Measurements from ENCODE around the gene MAML3. TPM values are rescaled to one million over a fixed set of nuclear protein-coding genes. Genes with fewer than 3 reads are reported as not detected.

MAML3 gene
- total RNA-seq, 1 experiment from 2014 or later = 20.8 TPM

DNA sequence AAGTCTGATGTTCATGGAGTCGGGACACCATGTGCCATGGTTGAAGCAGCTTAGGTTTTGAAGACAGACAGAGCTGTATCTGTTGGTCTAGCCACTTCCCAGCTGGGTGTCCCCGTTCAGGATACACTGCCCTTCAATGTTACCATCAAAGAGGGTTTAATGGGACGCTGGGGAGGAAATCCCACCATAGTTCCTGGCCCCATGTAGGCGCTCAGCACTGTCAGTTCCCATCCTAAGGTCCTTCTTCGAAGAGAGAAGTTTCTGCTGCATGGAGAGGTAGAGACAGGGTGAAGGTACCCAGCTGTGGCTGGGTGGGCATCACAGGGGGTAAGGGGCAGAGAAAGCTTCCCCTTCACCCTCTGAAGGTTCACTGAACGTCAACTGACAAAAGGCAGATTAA lies 484.6 kb downstream of the MAML3 start:
- Histone ChIP-seq H3K4me1 (ENCODE audit: low read length) (peaks cover 25% of the 10 kb centered on the region), H3K9me2 (replicated peaks; ENCODE audit: insufficient read depth, low read length) (no peaks in the 10 kb centered on the region), H3K4me2 (ENCODE audit: low read depth, low read length, poor library complexity, severe bottlenecking) (no peak overlapping the region), H3K79me2 (ENCODE audit: low read length) (peaks cover 55% of the 10 kb centered on the region), H3K9me3 (ENCODE audit: low read length) (no peaks in the 10 kb centered on the region), H2AFZ (ENCODE audit: low read length) (no peak overlapping the region), H3K36me3 (ENCODE audit: insufficient read depth, low read length) (no peaks in the 10 kb centered on the region), H4K20me1 (ENCODE audit: insufficient read depth, low read depth, low read length) (no peaks in the 10 kb centered on the region), H3K27me3 (ENCODE audit: low read length) (no peaks in the 10 kb centered on the region), H3K9ac (ENCODE audit: low read length) (no peak overlapping the region), H3K4me3 (ENCODE audit: low read length) (no peak overlapping the region), H3K27ac (ENCODE audit: low read length) (no peak overlapping the region)
- no peak for DNase-seq

- Histone ChIP-seq H3K27ac (ENCODE audit: low read length) (no peak overlapping the region), H4K20me1 (ENCODE audit: insufficient read depth, low read depth, low read length) (no peaks in the 10 kb centered on the region), H3K4me3 (ENCODE audit: low read length) (no peak overlapping the region), H3K79me2 (ENCODE audit: low read length) (peaks cover 55% of the 10 kb centered on the region), H3K9me2 (replicated peaks; ENCODE audit: insufficient read depth, low read length) (no peaks in the 10 kb centered on the region), H3K4me1 (ENCODE audit: low read length) (peaks cover 25% of the 10 kb centered on the region), H3K9ac (ENCODE audit: low read length) (no peak overlapping the region), H3K9me3 (ENCODE audit: low read length) (no peaks in the 10 kb centered on the region), H3K4me2 (ENCODE audit: low read depth, low read length, poor library complexity, severe bottlenecking) (peak overlapping the region; percentile 98), H3K36me3 (ENCODE audit: insufficient read depth, low read length) (no peaks in the 10 kb centered on the region), H2AFZ (ENCODE audit: low read length) (no peak overlapping the region), H3K27me3 (ENCODE audit: low read length) (no peaks in the 10 kb centered on the region)
- no peak for DNase-seq
Observed at GRCh38 chr4:139668658-139669201, 485.3 kb downstream of the MAML3 start.

DNA sequence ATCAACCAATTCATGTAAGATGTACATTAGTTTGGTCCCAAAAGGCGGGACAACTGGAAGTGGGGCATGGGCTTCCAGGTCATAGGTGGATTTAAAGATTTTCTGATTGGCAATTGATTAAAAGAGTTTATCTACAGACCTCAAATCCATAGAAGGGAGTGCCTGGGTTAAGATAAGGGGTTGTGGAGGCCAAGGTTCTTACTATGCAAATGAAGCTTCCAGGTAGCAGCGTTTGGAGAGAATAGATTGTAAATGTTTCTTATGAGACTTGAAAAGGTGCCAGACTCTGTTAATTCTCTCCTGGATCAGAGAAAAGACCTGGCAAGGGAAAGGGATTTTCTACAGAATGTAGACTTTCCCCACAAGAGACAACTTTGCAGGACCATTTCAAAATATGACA lies 485.9 kb downstream of the MAML3 start:
- no peak overlapping the region for H3K27ac ChIP-seq (ENCODE audit: low read length)
- H3K9me3 ChIP-seq (ENCODE audit: low read length) = no peaks in the 10 kb centered on the region
- no peak overlapping the region for H3K9ac ChIP-seq (ENCODE audit: low read length)
- no peaks in the 10 kb centered on the region for H3K36me3 ChIP-seq (ENCODE audit: insufficient read depth, low read length)
- no peak overlapping the region for H3K4me3 ChIP-seq (ENCODE audit: low read length)
- H3K4me2 ChIP-seq (ENCODE audit: low read depth, low read length, poor library complexity, severe bottlenecking) = peak overlapping the region; percentile 98
- no peaks in the 10 kb centered on the region for H3K9me2 ChIP-seq (replicated peaks; ENCODE audit: insufficient read depth, low read length)
- no peak for DNase-seq
- no peaks in the 10 kb centered on the region for H4K20me1 ChIP-seq (ENCODE audit: insufficient read depth, low read depth, low read length)
- no peaks in the 10 kb centered on the region for H3K27me3 ChIP-seq (ENCODE audit: low read length)
- H3K4me1 ChIP-seq (ENCODE audit: low read length) = peaks cover 25% of the 10 kb centered on the region
- H2AFZ ChIP-seq (ENCODE audit: low read length) = no peak overlapping the region
- peaks cover 52% of the 10 kb centered on the region for H3K79me2 ChIP-seq (ENCODE audit: low read length)

Other genes with a start within 250 kb of the MAML3 start
- gene SCOC, start 219.5 kb upstream of the MAML3 start, total RNA-seq (2014; rRNA removed; shearing (Covaris generic); ENCODE audit: low replicate concordance) = 12.2 and 41.8 TPM in 2 replicates

Measured in Karpas-422 (cell line).